ENCODE results near the gene OR4D1. TPM values are rescaled to one million over a fixed set of nuclear protein-coding genes. Genes with fewer than 3 reads are reported as not detected.

Gene OR4D1
- total and polyA plus RNA-seq, 4 donors, result under 0.01 TPM; not detected in 3

GRCh38 chr17:58202859-58203258 is 54.7 kb downstream of the OR4D1 start:
- TF ChIP-seq HNF4G (IDR thresholded peaks at IDR 0.05), result no peak
- no peak for TF ChIP-seq NR2F2 (IDR thresholded peaks at IDR 0.05)
- TF ChIP-seq JUND (IDR thresholded peaks at IDR 0.05), result no peak
- TF ChIP-seq, protein P1, sequence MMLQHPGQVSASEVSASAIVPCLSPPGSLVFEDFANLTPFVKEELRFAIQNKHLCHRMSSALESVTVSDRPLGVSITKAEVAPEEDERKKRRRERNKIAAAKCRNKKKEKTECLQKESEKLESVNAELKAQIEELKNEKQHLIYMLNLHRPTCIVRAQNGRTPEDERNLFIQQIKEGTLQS (IDR thresholded peaks at IDR 0.05), result no peak
- no peak for DNase-seq (ENCODE audit: low spot score)
- Histone ChIP-seq H3K4me3 (ENCODE audit: low read depth in 1 of 3, low read length in 3 of 3) (no peak overlapping the region), H3K9me3 (ENCODE audit: control insufficient read depth in 4 of 4, low read length in 3 of 4) (no peaks in the 10 kb centered on the region), H3K9ac (ENCODE audit: low read depth in 1 of 2, low read length in 2 of 2) (no peak overlapping the region), H3K27ac (ENCODE audit: low read depth in 1 of 2, low read length in 2 of 2) (no peak overlapping the region), H3K27me3 (ENCODE audit: control insufficient read depth in 4 of 4, insufficient read depth in 4 of 4, low read length in 3 of 4) (peaks cover 0 to 8% (median 0%) of the 10 kb centered on the region in 4 donors), H3K4me1 (ENCODE audit: control insufficient read depth in 4 of 4, insufficient read depth in 4 of 4, low read length in 3 of 4) (no peaks in the 10 kb centered on the region), H3K36me3 (ENCODE audit: control insufficient read depth in 4 of 4, insufficient read depth in 3 of 4, low read depth in 1 of 4, low read length in 3 of 4) (peaks cover 0 to 21% (median 6%) of the 10 kb centered on the region in 4 donors)
- 91% methylated on average over 7 of the region's 7 CpGs for WGBS

DNA sequence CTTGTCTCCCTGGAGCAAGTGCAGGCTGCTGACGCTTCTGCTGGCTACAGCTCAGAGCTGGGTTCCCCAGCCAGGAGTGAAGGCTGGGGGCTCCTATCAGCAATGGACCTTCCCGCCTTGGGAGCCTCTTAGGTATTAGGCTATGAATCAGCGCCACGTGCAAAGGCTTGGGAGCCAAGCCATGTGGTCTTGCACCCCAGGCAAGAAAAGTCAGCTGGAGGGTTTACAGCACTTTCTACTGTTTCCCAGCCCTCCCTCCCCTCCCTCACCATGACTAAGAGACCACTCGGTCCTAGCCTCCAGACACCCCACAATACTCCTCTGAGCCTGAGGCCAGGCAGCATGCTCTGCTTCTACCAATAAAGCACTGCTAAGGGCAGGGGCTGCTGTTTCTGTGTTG is 56.6 kb downstream of the OR4D1 start:
- no peak overlapping the region for H3K4me3 ChIP-seq (ENCODE audit: low read depth in 1 of 3, low read length in 3 of 3)
- peaks cover 2 to 34% (median 9%) of the 10 kb centered on the region in 4 donors for H3K36me3 ChIP-seq (ENCODE audit: control insufficient read depth in 4 of 4, insufficient read depth in 3 of 4, low read depth in 1 of 4, low read length in 3 of 4)
- 98% methylated on average over 5 of the region's 5 CpGs for WGBS
- H3K4me1 ChIP-seq (ENCODE audit: control insufficient read depth in 4 of 4, insufficient read depth in 4 of 4, low read length in 3 of 4), result no peaks in the 10 kb centered on the region
- H3K9me3 ChIP-seq (ENCODE audit: control insufficient read depth in 4 of 4, low read length in 3 of 4), result no peaks in the 10 kb centered on the region
- TF ChIP-seq YY1 (IDR thresholded peaks at IDR 0.05), result no peak
- no peak for TF ChIP-seq GABPA (IDR thresholded peaks at IDR 0.05 in 1 of 2, conservative IDR thresholded peaks at IDR 0.05 in 1 of 2)
- no peak for TF ChIP-seq HNF4G (IDR thresholded peaks at IDR 0.05)
- no peak for TF ChIP-seq RXRA (IDR thresholded peaks at IDR 0.05)
- TF ChIP-seq MAX (IDR thresholded peaks at IDR 0.05), result no peak
- TF ChIP-seq HNF4A (conservative IDR thresholded peaks at IDR 0.05), result no peak
- no peak for TF ChIP-seq JUND (IDR thresholded peaks at IDR 0.05)
- TF ChIP-seq EGR1 (IDR thresholded peaks at IDR 0.05; ENCODE audit: low read depth in 2 of 2), result no peak
- TF ChIP-seq REST (IDR thresholded peaks at IDR 0.05), result no peak
- TF ChIP-seq, protein P2, sequence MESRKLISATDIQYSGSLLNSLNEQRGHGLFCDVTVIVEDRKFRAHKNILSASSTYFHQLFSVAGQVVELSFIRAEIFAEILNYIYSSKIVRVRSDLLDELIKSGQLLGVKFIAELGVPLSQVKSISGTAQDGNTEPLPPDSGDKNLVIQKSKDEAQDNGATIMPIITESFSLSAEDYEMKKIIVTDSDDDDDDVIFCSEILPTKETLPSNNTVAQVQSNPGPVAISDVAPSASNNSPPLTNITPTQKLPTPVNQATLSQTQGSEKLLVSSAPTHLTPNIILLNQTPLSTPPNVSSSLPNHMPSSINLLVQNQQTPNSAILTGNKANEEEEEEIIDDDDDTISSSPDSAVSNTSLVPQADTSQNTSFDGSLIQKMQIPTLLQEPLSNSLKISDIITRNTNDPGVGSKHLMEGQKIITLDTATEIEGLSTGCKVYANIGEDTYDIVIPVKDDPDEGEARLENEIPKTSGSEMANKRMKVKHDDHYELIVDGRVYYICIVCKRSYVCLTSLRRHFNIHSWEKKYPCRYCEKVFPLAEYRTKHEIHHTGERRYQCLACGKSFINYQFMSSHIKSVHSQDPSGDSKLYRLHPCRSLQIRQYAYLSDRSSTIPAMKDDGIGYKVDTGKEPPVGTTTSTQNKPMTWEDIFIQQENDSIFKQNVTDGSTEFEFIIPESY (IDR thresholded peaks at IDR 0.05), result no peak
- TF ChIP-seq RAD21 (IDR thresholded peaks at IDR 0.05), result no peak
- no peak for TF ChIP-seq NR2F2 (IDR thresholded peaks at IDR 0.05)
- TF ChIP-seq, protein P1 (IDR thresholded peaks at IDR 0.05), result no peak
- TF ChIP-seq, protein P3, sequence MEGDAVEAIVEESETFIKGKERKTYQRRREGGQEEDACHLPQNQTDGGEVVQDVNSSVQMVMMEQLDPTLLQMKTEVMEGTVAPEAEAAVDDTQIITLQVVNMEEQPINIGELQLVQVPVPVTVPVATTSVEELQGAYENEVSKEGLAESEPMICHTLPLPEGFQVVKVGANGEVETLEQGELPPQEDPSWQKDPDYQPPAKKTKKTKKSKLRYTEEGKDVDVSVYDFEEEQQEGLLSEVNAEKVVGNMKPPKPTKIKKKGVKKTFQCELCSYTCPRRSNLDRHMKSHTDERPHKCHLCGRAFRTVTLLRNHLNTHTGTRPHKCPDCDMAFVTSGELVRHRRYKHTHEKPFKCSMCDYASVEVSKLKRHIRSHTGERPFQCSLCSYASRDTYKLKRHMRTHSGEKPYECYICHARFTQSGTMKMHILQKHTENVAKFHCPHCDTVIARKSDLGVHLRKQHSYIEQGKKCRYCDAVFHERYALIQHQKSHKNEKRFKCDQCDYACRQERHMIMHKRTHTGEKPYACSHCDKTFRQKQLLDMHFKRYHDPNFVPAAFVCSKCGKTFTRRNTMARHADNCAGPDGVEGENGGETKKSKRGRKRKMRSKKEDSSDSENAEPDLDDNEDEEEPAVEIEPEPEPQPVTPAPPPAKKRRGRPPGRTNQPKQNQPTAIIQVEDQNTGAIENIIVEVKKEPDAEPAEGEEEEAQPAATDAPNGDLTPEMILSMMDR (IDR thresholded peaks at IDR 0.05; ENCODE audit: low read depth, low read length, missing input control), result no peak
- H3K27me3 ChIP-seq (ENCODE audit: control insufficient read depth in 4 of 4, insufficient read depth in 4 of 4, low read length in 3 of 4), result no peaks in the 10 kb centered on the region
- no peak for DNase-seq (ENCODE audit: low spot score)
- no peak overlapping the region for H3K27ac ChIP-seq (ENCODE audit: low read depth in 1 of 2, low read length in 2 of 2)
- no peak overlapping the region for H3K9ac ChIP-seq (ENCODE audit: low read depth in 1 of 2, low read length in 2 of 2)

All from liver (tissue), 9 donors.